ENCODE data around the gene AQP2.

The AQP2 gene

DNA sequence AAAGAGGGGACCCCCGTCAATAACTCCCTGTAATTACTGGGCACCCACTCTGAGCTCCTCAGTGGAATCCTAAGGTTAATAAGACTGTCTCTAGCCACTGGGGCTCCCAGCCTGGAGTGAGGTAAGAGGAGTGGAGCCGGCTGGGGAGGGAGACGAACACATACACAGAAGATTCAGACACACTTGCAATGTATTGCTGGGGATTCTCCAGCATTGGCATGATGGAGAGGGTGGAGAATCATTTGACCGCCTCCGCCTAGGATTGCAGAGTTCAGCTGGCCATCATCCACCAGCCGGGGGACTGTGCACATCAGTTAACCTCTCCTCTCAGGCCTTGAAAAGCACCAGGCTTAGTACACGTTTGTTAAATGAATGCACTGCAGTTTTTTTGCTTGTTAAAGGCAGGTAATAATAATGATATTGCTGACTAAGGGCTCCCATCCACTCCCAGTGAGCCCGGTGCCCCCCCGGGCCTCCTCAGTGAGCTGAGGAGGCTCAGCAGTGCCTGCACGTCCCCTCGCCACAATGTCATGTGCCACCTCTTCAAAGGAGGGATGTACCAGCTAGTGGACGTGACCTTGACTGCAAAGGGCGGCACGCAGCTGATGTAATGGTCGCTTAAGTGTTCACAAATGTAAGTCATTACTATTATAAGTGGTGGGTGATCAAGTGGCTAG lies 26.5 kb upstream of the AQP2 start:
- ATAC-seq (replicated peaks), result no peak
- H3K9me3 Mint-ChIP-seq, result no peaks in the 10 kb centered on the region
- H3K27ac Mint-ChIP-seq, result no peak overlapping the region
- no peak overlapping the region for H3K4me3 Mint-ChIP-seq
- no peaks in the 10 kb centered on the region for H3K36me3 Mint-ChIP-seq (ENCODE audit: insufficient read depth)
- H3K27me3 Mint-ChIP-seq, result peaks cover 9 to 32% of the 10 kb centered on the region in 2 donors
- H3K4me1 Mint-ChIP-seq (ENCODE audit: low read depth in 2 of 2), result no peaks in the 10 kb centered on the region
- no peak for DNase-seq

- DNase-seq, result no peak
- Mint-ChIP-seq H3K9me3 (no peaks in the 10 kb centered on the region), H3K36me3 (ENCODE audit: insufficient read depth) (no peaks in the 10 kb centered on the region), H3K4me1 (ENCODE audit: low read depth in 2 of 2) (no peaks in the 10 kb centered on the region), H3K27me3 (peaks cover 3 to 32% of the 10 kb centered on the region in 2 donors), H3K4me3 (no peak overlapping the region), H3K27ac (no peak overlapping the region)
- ATAC-seq (replicated peaks), result no peak
Observed at GRCh38 chr12:49924628-49925246, 25.8 kb upstream of the AQP2 start.

DNA sequence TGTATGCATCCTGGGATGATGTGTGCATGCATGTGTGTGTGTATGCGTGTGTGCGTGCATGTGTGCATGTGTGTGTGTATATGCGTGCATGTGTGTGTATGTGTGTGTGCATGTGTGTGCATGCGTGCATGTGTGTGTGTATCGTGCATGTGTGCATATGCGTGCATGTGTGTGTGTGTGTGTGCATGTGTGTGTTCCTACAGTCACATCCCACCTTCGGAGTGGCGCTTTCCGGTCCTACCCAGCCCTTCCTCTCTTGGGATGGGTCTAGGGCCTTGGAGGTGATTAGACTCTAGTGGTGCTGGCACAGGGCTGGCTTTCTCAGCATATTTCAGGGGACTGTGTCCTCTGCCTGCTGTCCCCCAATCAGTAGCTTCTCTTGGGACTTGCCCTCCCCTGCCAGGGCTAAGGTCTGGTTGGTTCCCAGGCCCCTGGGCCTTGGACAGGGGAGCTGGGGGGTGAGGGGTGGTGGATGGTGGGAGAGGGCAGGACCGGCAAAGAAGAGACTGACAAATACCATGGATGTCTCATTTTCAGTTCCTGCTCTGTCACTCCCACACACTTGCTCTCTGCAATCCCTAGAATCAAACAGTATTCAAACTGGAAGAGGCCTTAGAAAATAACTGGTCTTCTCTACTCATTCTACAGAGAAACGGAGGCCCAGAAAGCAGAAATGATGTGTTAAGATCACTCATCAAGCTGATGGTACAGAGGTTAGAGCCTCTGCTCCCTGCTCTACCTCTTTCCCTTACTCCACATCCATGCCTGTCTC lies 24.9 kb upstream of the AQP2 start:
- H3K27ac Mint-ChIP-seq, result no peak overlapping the region
- no peaks in the 10 kb centered on the region for H3K4me1 Mint-ChIP-seq (ENCODE audit: low read depth in 2 of 2)
- no peaks in the 10 kb centered on the region for H3K9me3 Mint-ChIP-seq
- H3K27me3 Mint-ChIP-seq, result peaks cover 5 to 34% of the 10 kb centered on the region in 2 donors
- no peak overlapping the region for H3K4me3 Mint-ChIP-seq
- ATAC-seq (replicated peaks) (no peak), DNase-seq (no peak)
- no peaks in the 10 kb centered on the region for H3K36me3 Mint-ChIP-seq (ENCODE audit: insufficient read depth)

DNA sequence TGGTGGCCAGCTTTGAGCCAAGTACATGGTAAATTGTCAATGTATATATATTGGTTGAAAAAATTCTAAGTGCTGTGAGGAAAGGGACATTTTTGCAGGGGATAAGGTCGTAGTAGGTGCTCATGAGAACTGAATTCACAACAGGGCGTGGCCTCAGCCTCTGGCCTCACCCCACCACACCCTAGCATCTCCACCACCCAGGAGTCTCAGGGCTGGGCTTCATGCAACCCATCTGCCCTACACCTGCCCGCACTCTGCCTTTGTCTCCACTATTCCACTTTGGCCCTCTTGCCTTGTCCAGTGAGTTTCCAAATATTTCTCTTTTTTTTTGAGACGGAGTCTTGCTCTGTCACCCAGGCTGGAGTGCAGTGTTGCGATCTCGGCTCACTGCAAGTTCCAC lies 22.1 kb upstream of the AQP2 start:
- H3K9me3 Mint-ChIP-seq, result no peaks in the 10 kb centered on the region
- ATAC-seq (replicated peaks), result no peak

GRCh38 chr12:49929581-49929980 lies 21.0 kb upstream of the AQP2 start:
- Mint-ChIP-seq H3K27me3 (peaks cover 5 to 20% of the 10 kb centered on the region in 2 donors), H3K9me3 (no peaks in the 10 kb centered on the region), H3K36me3 (ENCODE audit: insufficient read depth) (no peaks in the 10 kb centered on the region), H3K4me1 (ENCODE audit: low read depth in 2 of 2) (no peaks in the 10 kb centered on the region), H3K27ac (no peak overlapping the region), H3K4me3 (no peak overlapping the region)
- DNase-seq, result no peak
- no peak for ATAC-seq (replicated peaks)

More for the DNA sequence above, 22.1 kb upstream of the AQP2 start:
- peaks cover 5 to 20% of the 10 kb centered on the region in 2 donors for H3K27me3 Mint-ChIP-seq
- no peak overlapping the region for H3K27ac Mint-ChIP-seq
- H3K36me3 Mint-ChIP-seq (ENCODE audit: insufficient read depth), result no peaks in the 10 kb centered on the region
- no peak overlapping the region for H3K4me3 Mint-ChIP-seq
- H3K4me1 Mint-ChIP-seq (ENCODE audit: low read depth in 2 of 2), result no peaks in the 10 kb centered on the region
- DNase-seq, result no peak

GRCh38 chr12:49930515-49931288 lies 19.8 kb upstream of the AQP2 start:
- DNase-seq (no peak), ATAC-seq (replicated peaks) (no peak)
- Mint-ChIP-seq H3K27me3 (peaks cover 8 to 31% of the 10 kb centered on the region in 2 donors), H3K4me1 (ENCODE audit: low read depth in 2 of 2) (no peaks in the 10 kb centered on the region), H3K4me3 (no peak overlapping the region), H3K27ac (no peak overlapping the region), H3K36me3 (ENCODE audit: insufficient read depth) (no peaks in the 10 kb centered on the region), H3K9me3 (no peaks in the 10 kb centered on the region)

GRCh38 chr12:49932023-49932422 lies 18.5 kb upstream of the AQP2 start:
- ATAC-seq (replicated peaks), result no peak
- H3K36me3 Mint-ChIP-seq (ENCODE audit: insufficient read depth), result no peaks in the 10 kb centered on the region

GRCh38 chr12:49932533-49933130 lies 17.9 kb upstream of the AQP2 start:
- Mint-ChIP-seq H3K4me3 (no peak overlapping the region), H3K4me1 (ENCODE audit: low read depth in 2 of 2) (no peaks in the 10 kb centered on the region), H3K27me3 (peaks cover 11 to 31% of the 10 kb centered on the region in 2 donors), H3K9me3 (no peaks in the 10 kb centered on the region), H3K36me3 (ENCODE audit: insufficient read depth) (no peaks in the 10 kb centered on the region), H3K27ac (no peak overlapping the region)
- ATAC-seq (replicated peaks) (no peak), DNase-seq (no peak)

More at GRCh38 chr12:49932023-49932422, 18.5 kb upstream of the AQP2 start:
- H3K27ac Mint-ChIP-seq, result no peak overlapping the region
- no peak for DNase-seq
- no peaks in the 10 kb centered on the region for H3K9me3 Mint-ChIP-seq
- H3K4me1 Mint-ChIP-seq (ENCODE audit: low read depth in 2 of 2), result no peaks in the 10 kb centered on the region
- H3K4me3 Mint-ChIP-seq, result no peak overlapping the region
- peaks cover 11 to 31% of the 10 kb centered on the region in 2 donors for H3K27me3 Mint-ChIP-seq

DNA sequence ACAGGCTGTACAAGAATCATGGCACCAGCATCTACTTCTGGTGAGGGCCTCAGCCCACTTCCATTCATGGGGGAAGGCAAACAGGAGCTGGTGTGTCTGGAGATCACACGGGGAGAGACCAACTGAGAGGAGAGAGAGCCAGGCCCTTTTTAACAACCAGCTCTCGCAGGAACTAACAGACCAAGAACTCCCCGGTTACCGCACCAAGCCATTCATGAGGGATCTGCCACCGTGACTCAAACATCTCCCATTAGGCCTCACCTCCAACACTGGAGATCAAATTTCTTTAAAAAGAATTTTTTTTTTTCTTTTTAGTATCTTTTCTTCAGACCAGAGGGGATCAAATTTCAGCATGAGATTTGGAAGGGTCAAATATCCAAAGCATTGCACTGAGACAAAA lies 16.7 kb upstream of the AQP2 start:
- Mint-ChIP-seq H3K4me1 (ENCODE audit: low read depth in 2 of 2) (no peaks in the 10 kb centered on the region), H3K27ac (no peak overlapping the region), H3K27me3 (peaks cover 11 to 30% of the 10 kb centered on the region in 2 donors), H3K4me3 (no peak overlapping the region), H3K36me3 (ENCODE audit: insufficient read depth) (no peaks in the 10 kb centered on the region), H3K9me3 (no peaks in the 10 kb centered on the region)
- ATAC-seq (replicated peaks) (no peak), DNase-seq (no peak)

- no peak for ATAC-seq (replicated peaks)
- DNase-seq, result no peak
- no peak overlapping the region for H3K4me3 Mint-ChIP-seq
- H3K9me3 Mint-ChIP-seq, result no peaks in the 10 kb centered on the region
- no peaks in the 10 kb centered on the region for H3K36me3 Mint-ChIP-seq (ENCODE audit: insufficient read depth)
- no peaks in the 10 kb centered on the region for H3K4me1 Mint-ChIP-seq (ENCODE audit: low read depth in 2 of 2)
- H3K27me3 Mint-ChIP-seq, result peaks cover 11 to 23% of the 10 kb centered on the region in 2 donors
- H3K27ac Mint-ChIP-seq, result no peak overlapping the region
Observed at GRCh38 chr12:49934505-49934904, 16.0 kb upstream of the AQP2 start.

GRCh38 chr12:49936925-49937324 lies 13.6 kb upstream of the AQP2 start:
- Mint-ChIP-seq H3K4me3 (no peak overlapping the region), H3K27ac (no peak overlapping the region), H3K27me3 (peaks cover 6 to 16% of the 10 kb centered on the region in 2 donors), H3K4me1 (ENCODE audit: low read depth in 2 of 2) (no peaks in the 10 kb centered on the region), H3K9me3 (no peaks in the 10 kb centered on the region), H3K36me3 (ENCODE audit: insufficient read depth) (no peaks in the 10 kb centered on the region)
- no peak for ATAC-seq (replicated peaks)
- no peak for DNase-seq

GRCh38 chr12:49937639-49938300 lies 12.8 kb upstream of the AQP2 start:
- H3K4me3 Mint-ChIP-seq, result no peak overlapping the region
- DNase-seq, result no peak
- no peaks in the 10 kb centered on the region for H3K36me3 Mint-ChIP-seq (ENCODE audit: insufficient read depth)
- no peak overlapping the region for H3K27ac Mint-ChIP-seq
- peaks cover under 1 to 3% of the 10 kb centered on the region in 2 donors for H3K4me1 Mint-ChIP-seq (ENCODE audit: low read depth in 2 of 2)
- no peak for ATAC-seq (replicated peaks)
- peaks cover 6 to 16% of the 10 kb centered on the region in 2 donors for H3K27me3 Mint-ChIP-seq
- no peaks in the 10 kb centered on the region for H3K9me3 Mint-ChIP-seq

Measured in effector memory CD8-positive, alpha-beta T cell (primary cell).